Osteoblast (primary cell): ENCODE measurements around the gene HEBP1. TPM values are rescaled to one million over a fixed set of nuclear protein-coding genes. Genes with fewer than 3 reads are reported as not detected.
A peak's percentile ranks its signal among the peaks of the same experiment; 100 is the strongest.

Experiments used
- DNase-seq: peaks from one replicate; pipeline ENCODE4 v3.0.0; 2011; ENCODE audit warnings: low spot score, mixed read lengths; ENCODE audit not compliant: insufficient read length; ENCODE audit errors: missing footprints
- H2AFZ ChIP-seq: 2 replicates; pipeline ENCODE4 v1.6.0; 2011; ENCODE audit warnings: mild to moderate bottlenecking, low read length
- H3K27ac ChIP-seq: 2 replicates; pipeline ENCODE4 v1.5.1; 2011; ENCODE audit warnings: mild to moderate bottlenecking, low read depth, low read length, moderate library complexity
- H3K27me3 ChIP-seq: 2 replicates; pipeline ENCODE4 v1.6.0; 2012; ENCODE audit warnings: mild to moderate bottlenecking, control low read depth, inconsistent platforms, low read length, moderate library complexity; ENCODE audit not compliant: insufficient read depth
- H3K36me3 ChIP-seq: 2 replicates; pipeline ENCODE4 v1.5.1; 2011; ENCODE audit warnings: mild to moderate bottlenecking, low read length, control low read depth, moderate library complexity; ENCODE audit not compliant: insufficient read depth
- H3K4me1 ChIP-seq: 2 replicates; pipeline ENCODE4 v1.5.1; 2011; ENCODE audit warnings: mild to moderate bottlenecking, low read length, control low read depth, moderate library complexity; ENCODE audit not compliant: insufficient read depth
- H3K4me2 ChIP-seq: 2 replicates; pipeline ENCODE4 v1.6.0; 2011; ENCODE audit warnings: mild to moderate bottlenecking, low read length; ENCODE audit not compliant: insufficient read depth
- H3K4me3 ChIP-seq: fragments of 200-600 bp; sonication (generic); 3 replicates; pipeline ENCODE4 v1.5.1; 2012; ENCODE audit warnings: mild to moderate bottlenecking, low read length, inconsistent platforms; ENCODE audit not compliant: insufficient read depth
- H3K79me2 ChIP-seq: 2 replicates; pipeline ENCODE4 v1.6.0; 2012; ENCODE audit warnings: mild to moderate bottlenecking, low read length, control low read depth, inconsistent platforms; ENCODE audit not compliant: insufficient read depth
- H3K9me3 ChIP-seq: 2 replicates; pipeline ENCODE4 v1.5.1; 2011; ENCODE audit warnings: low read depth, low read length, control low read depth
- H4K20me1 ChIP-seq: 2 replicates; pipeline ENCODE4 v1.6.0; 2012; ENCODE audit warnings: mild to moderate bottlenecking, low read length, control low read depth; ENCODE audit not compliant: insufficient read depth
- CTCF ChIP-seq: IDR thresholded peaks from 2 replicates; pipeline ENCODE4 v1.5.1; 2011; ENCODE audit warnings: mild to moderate bottlenecking, low read depth, low read length, moderate library complexity; ENCODE audit errors: extremely low read depth
- total RNA-seq: library from RNA; depleted of rRNA; stranded (reverse); fragments of >200 nt; gene quantifications from 2 replicates; pipeline ENCODE4 v1.2.3, GENCODE V29; 2012

The HEBP1 gene
- total RNA-seq, 1 donor, result 16.6 TPM

- peak overlapping the region; percentile 51 for H3K27ac ChIP-seq
- no peaks in the 10 kb centered on the region for H3K36me3 ChIP-seq
- no peaks in the 10 kb centered on the region for H3K27me3 ChIP-seq
- H3K9me3 ChIP-seq, result no peaks in the 10 kb centered on the region
- H3K79me2 ChIP-seq, result peaks cover 77% of the 10 kb centered on the region
- DNase-seq, result peak; percentile 83
- H4K20me1 ChIP-seq, result peaks cover 21% of the 10 kb centered on the region
- peak overlapping the region; percentile 84 for H3K4me3 ChIP-seq
- H3K4me2 ChIP-seq, result peak overlapping the region; percentile 90
- H3K4me1 ChIP-seq, result peaks cover 34% of the 10 kb centered on the region
- no peak for TF ChIP-seq CTCF
- peak overlapping the region; percentile 78 for H2AFZ ChIP-seq
Observed at GRCh38 chr12:12999271-12999958, 650 bp downstream of the HEBP1 start.

GRCh38 chr12:12998248-12998647 is 1.8 kb downstream of the HEBP1 start:
- DNase-seq, result no peak
- Histone ChIP-seq H2AFZ (no peak overlapping the region), H3K27ac (no peak overlapping the region), H3K27me3 (no peaks in the 10 kb centered on the region), H3K9me3 (no peaks in the 10 kb centered on the region), H3K36me3 (no peaks in the 10 kb centered on the region), H4K20me1 (peaks cover 21% of the 10 kb centered on the region), H3K4me1 (peaks cover 38% of the 10 kb centered on the region), H3K4me3 (peak overlapping the region; percentile 84), H3K79me2 (peaks cover 85% of the 10 kb centered on the region), H3K4me2 (peak overlapping the region; percentile 90)
- TF ChIP-seq CTCF, result no peak

- H4K20me1 ChIP-seq, result peaks cover 21% of the 10 kb centered on the region
- DNase-seq, result no peak
- no peak overlapping the region for H2AFZ ChIP-seq
- no peaks in the 10 kb centered on the region for H3K27me3 ChIP-seq
- no peak overlapping the region for H3K4me3 ChIP-seq
- no peak overlapping the region for H3K27ac ChIP-seq
- no peak for TF ChIP-seq CTCF
- peak overlapping the region; percentile 29 for H3K4me2 ChIP-seq
- H3K9me3 ChIP-seq, result no peaks in the 10 kb centered on the region
- H3K4me1 ChIP-seq, result peaks cover 41% of the 10 kb centered on the region
- H3K36me3 ChIP-seq, result no peaks in the 10 kb centered on the region
- peaks cover 81% of the 10 kb centered on the region for H3K79me2 ChIP-seq
Observed at GRCh38 chr12:12997734-12998133, 2.3 kb downstream of the HEBP1 start.

GRCh38 chr12:12997156-12997555 is 2.9 kb downstream of the HEBP1 start:
- Histone ChIP-seq H3K4me1 (peaks cover 38% of the 10 kb centered on the region), H3K9me3 (no peaks in the 10 kb centered on the region), H3K27ac (no peak overlapping the region), H3K4me2 (peak overlapping the region; percentile 29), H2AFZ (no peak overlapping the region), H3K4me3 (no peak overlapping the region), H3K27me3 (no peaks in the 10 kb centered on the region), H4K20me1 (peaks cover 21% of the 10 kb centered on the region), H3K36me3 (no peaks in the 10 kb centered on the region), H3K79me2 (peaks cover 76% of the 10 kb centered on the region)
- DNase-seq, result no peak
- no peak for TF ChIP-seq CTCF
